GM12878 (cell line): ENCODE measurements around the gene ZDHHC11. TPM values are rescaled to one million over a fixed set of nuclear protein-coding genes. Genes with fewer than 3 reads are reported as not detected.
"Not testable (repeated sequence)": the region's sequence is repeated elsewhere in the genome, so short reads cannot be mapped to it uniquely, and the experiment has no call there.

Experiments used
- ATAC-seq: fragments of 200-7000 bp; cut with Tn5 transposase; 3 replicates; pipeline ENCODE4 v1.9.1; 2020; ENCODE audit warnings: mild to moderate bottlenecking, moderate library complexity
- BruUV-seq: library from RNA; stranded (reverse); fragments of 400-500 nt; replicated peaks from 2 replicates; lab custom pipeline; 2021; lab: Mats Ljungman, UMichigan
- CTCF ChIA-PET: fragments of 300-600 bp; sonication (Branson Sonifier 250); formaldehyde crosslinking; extraction: SDS; loops from one replicate; lab custom pipeline; 2021; ENCODE audit warnings: inconsistent platforms; lab: Yijun Ruan, JAX
- POLR2A ChIA-PET: fragments of 350-600 bp; formaldehyde crosslinking; extraction: SDS; loops from one replicate; lab custom pipeline; 2021; ENCODE audit warnings: inconsistent platforms; lab: Charles Lee
- RAD21 ChIA-PET: fragments of 300-600 bp; sonication (Branson Sonifier 250); formaldehyde crosslinking; loops from one replicate; lab custom pipeline; 2023; ENCODE audit warnings: antibody characterized with exemption; ENCODE audit not compliant: unreplicated experiment; lab: Charles Lee
- SMC1A ChIA-PET: fragments of 300-600 bp; sonication (Branson Sonifier 250); formaldehyde crosslinking; loops from one replicate; lab custom pipeline; 2023; ENCODE audit not compliant: unreplicated experiment, uncharacterized antibody; lab: Charles Lee
- DNase-seq: peaks from one replicate; pipeline ENCODE4 v3.0.0-alpha.2; 2011; ENCODE audit warnings: low read depth, low spot score
- FAIRE-seq: peaks from 3 replicates; lab custom pipeline; 2011; peaks lifted over from hg19 to GRCh38; lab: Jason Lieb, UNC
- H2AFZ ChIP-seq: 2 replicates; pipeline ENCODE4 v1.6.0; 2011; ENCODE audit warnings: low read depth, low read length, control low read depth; ENCODE audit not compliant: control insufficient read depth
- H3K27ac ChIP-seq: 2 replicates; pipeline ENCODE4 v1.5.1; 2011; ENCODE audit warnings: control low read depth; ENCODE audit not compliant: control insufficient read depth, insufficient read depth
- H3K27me3 ChIP-seq, 2 experiments: replicated peaks in 1 of 2; 2 replicates each; pipeline versions ENCODE4 v1.6.0 to v1.6.1; 2011; ENCODE audit warnings: low read length in 1 of 2; ENCODE audit not compliant: control insufficient read depth in 2 of 2, insufficient read depth in 2 of 2
- H3K36me3 ChIP-seq, 2 experiments: 2 replicates each; pipeline ENCODE4 v1.5.1; 2011; ENCODE audit warnings: low read length in 1 of 2; ENCODE audit not compliant: control insufficient read depth in 2 of 2, insufficient read depth in 2 of 2
- H3K4me1 ChIP-seq: 2 replicates; pipeline ENCODE4 v1.6.1; 2011; ENCODE audit warnings: mild to moderate bottlenecking, low read length, moderate library complexity, mixed read lengths; ENCODE audit not compliant: control insufficient read depth, insufficient read depth
- H3K4me2 ChIP-seq: 2 replicates; pipeline ENCODE4 v1.6.0; 2011; ENCODE audit warnings: control low read depth; ENCODE audit not compliant: control insufficient read depth, insufficient read depth
- H3K4me3 ChIP-seq: fragments of 200-600 bp; sonication (generic); 2 replicates; pipeline ENCODE4 v1.5.1; 2016
- H3K79me2 ChIP-seq: 2 replicates; pipeline ENCODE4 v1.6.0; 2011; ENCODE audit warnings: low read length; ENCODE audit not compliant: control insufficient read depth, insufficient read depth
- H3K9ac ChIP-seq: 2 replicates; pipeline ENCODE4 v1.8.0; 2011; ENCODE audit warnings: low read length, control low read depth, mixed read lengths; ENCODE audit not compliant: control insufficient read depth, insufficient read depth
- H3K9me3 ChIP-seq: replicated peaks from 3 replicates; pipeline ENCODE4 v1.5.1; 2011; ENCODE audit warnings: mild to moderate bottlenecking, low read length; ENCODE audit not compliant: control insufficient read depth, insufficient read depth
- H4K20me1 ChIP-seq: 2 replicates; pipeline ENCODE4 v1.6.0; 2011; ENCODE audit not compliant: control insufficient read depth, insufficient read depth
- WGBS: methylation state at CpG from one replicate; pipeline ENCODE4 v1.1.6; 2016; ENCODE audit warnings: low lambda C conversion rate; ENCODE audit not compliant: insufficient replicate concordance, insufficient coverage; ENCODE audit errors: missing lambda C conversion rate; 5-methylcytosine and 5-hydroxymethylcytosine counted together
- in situ Hi-C: fragments of 300-500 bp; cut with MboI; formaldehyde crosslinking; loops from 9 replicates; pipeline ENCODE4 v1.14.3; 2018; ENCODE audit warnings: mixed read lengths
- intact Hi-C: fragments of 100-400 bp; cut with micrococcal nuclease; formaldehyde crosslinking; loops from one replicate; pipeline ENCODE4 v1.14.2; 2022; ENCODE audit not compliant: unreplicated experiment
- polyA plus RNA-seq, 11 experiments: library from polyadenylated mRNA; depleted of rRNA in 4 of 11; unstranded in 6 of 11; stranded (reverse) in 5 of 11; fragments of >200 nt; fragmentation: Nextera tagmentation in 4 of 11; fragmentation: Illumina TruSeq in 1 of 11; extraction: Ambion mirVana in 4 of 11; extraction: Trizol in 1 of 11; gene quantifications; 1 replicate in 1 of 11; 2 replicates in 10 of 11; pipeline versions ENCODE4 v1.2.1 to v1.2.3, GENCODE V29; 2011 to 2016; ENCODE audit warnings: inconsistent platforms in 2 of 11, missing spikeins in 2 of 11, low read depth in 1 of 11
- total RNA-seq, 4 experiments: library from RNA; depleted of rRNA in 3 of 4; stranded (reverse); fragments of >200 nt in 3 of 4; fragmentation: Illumina TruSeq in 1 of 4; extraction: Trizol in 1 of 4; gene quantifications; 2 replicates each; pipeline versions ENCODE4 v1.2.1 to v1.2.3, GENCODE V29; 2013 to 2021

The ZDHHC11 gene
- total and polyA plus RNA-seq, 10 of the 15 experiments (the other 5 are each of a cell fraction or from before 2014, with no cell fraction given), result 0.04 to 1.4 (median 0.30) TPM

- POLR2A ChIA-PET, H2AFZ ChIP-seq, H3K9me3 ChIP-seq, H3K4me2 ChIP-seq, H3K79me2 ChIP-seq, ATAC-seq, H3K36me3 ChIP-seq, in situ Hi-C loops, CTCF ChIA-PET, H3K27ac ChIP-seq, BruUV-seq, FAIRE-seq, DNase-seq, H4K20me1 ChIP-seq, H3K4me1 ChIP-seq, H3K27me3 ChIP-seq, intact Hi-C loops, H3K9ac ChIP-seq, H3K4me3 ChIP-seq, RAD21 ChIA-PET, SMC1A ChIA-PET: not testable (repeated sequence)
- 56% methylated on average over 13 of the region's 15 CpGs for whole genome bisulfite sequencing
These were observed 9.0 kb downstream of the ZDHHC11 start for GRCh38 chr5:841531-842401.

- H3K4me1 ChIP-seq, SMC1A ChIA-PET, RAD21 ChIA-PET, FAIRE-seq, H3K27ac ChIP-seq, H3K9me3 ChIP-seq, H3K9ac ChIP-seq, H2AFZ ChIP-seq, H3K79me2 ChIP-seq, H3K36me3 ChIP-seq, BruUV-seq, POLR2A ChIA-PET, H3K4me3 ChIP-seq, intact Hi-C loops, H4K20me1 ChIP-seq, DNase-seq, CTCF ChIA-PET, H3K4me2 ChIP-seq, ATAC-seq, in situ Hi-C loops, H3K27me3 ChIP-seq: not testable (repeated sequence)
- WGBS, result 76% methylated on average over 6 of the region's 10 CpGs
These were observed 9.8 kb downstream of the ZDHHC11 start for GRCh38 chr5:840974-841435.

- in situ Hi-C loops, H3K36me3 ChIP-seq, H3K4me1 ChIP-seq, DNase-seq, H3K27me3 ChIP-seq, H4K20me1 ChIP-seq, H2AFZ ChIP-seq, SMC1A ChIA-PET, BruUV-seq, CTCF ChIA-PET, intact Hi-C loops, H3K4me2 ChIP-seq, ATAC-seq, H3K9ac ChIP-seq, POLR2A ChIA-PET, H3K9me3 ChIP-seq, H3K4me3 ChIP-seq, H3K27ac ChIP-seq, FAIRE-seq, RAD21 ChIA-PET, H3K79me2 ChIP-seq: not testable (repeated sequence)
- WGBS, result 69% methylated on average over 21 of the region's 21 CpGs
These were observed 10.4 kb downstream of the ZDHHC11 start for GRCh38 chr5:840118-840973.
